NCI-H1048 (cell line): ENCODE data around the gene PRR23A.
"Not testable (repeated sequence)": the region's sequence is repeated elsewhere in the genome, so short reads cannot be mapped to it uniquely, and the experiment has no call there.

Experiments used
- DNase-seq: peaks from one replicate; lab custom pipeline; 2025; lab: John Stamatoyannopoulos, UW

The PRR23A gene

DNA sequence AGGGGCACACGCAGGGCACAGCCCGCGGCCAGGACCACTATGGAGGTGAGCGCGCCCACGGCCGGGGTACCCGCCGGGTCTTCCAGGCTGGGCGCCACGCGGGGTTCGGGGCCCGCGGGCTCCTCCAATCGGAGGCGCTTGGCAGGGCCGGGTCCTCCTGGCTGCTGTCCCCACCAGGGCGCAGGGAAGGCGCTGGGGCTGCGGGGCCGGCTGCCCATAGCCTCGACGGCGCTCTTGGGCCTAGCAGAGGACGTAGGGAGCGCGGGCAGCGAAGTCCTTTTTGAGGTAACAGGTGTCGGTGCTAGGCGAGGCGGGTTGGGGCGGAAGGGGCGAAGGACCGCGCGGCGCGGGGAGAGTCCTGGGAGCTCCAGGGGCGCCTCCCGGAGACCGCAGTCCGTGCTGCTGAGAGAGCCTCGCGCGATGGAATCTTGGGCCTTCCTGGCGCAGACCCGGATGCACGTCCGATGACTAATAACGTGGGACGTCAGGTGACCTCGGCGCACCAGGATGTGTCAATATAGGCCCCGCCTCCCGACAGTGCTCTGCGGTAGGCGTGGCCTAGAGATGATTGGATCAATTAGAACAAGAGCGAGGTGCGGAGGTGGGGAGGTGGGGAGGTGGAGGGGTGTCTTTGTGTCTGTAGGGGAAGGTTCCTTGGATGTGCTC, at the start of gene PRR23A:
PRR23A (minus strand) TSS at position 218 of the 666 bp plus-strand sequence; CDS start at position 218, 0 bp downstream.
- DNase-seq = no peak

DNA sequence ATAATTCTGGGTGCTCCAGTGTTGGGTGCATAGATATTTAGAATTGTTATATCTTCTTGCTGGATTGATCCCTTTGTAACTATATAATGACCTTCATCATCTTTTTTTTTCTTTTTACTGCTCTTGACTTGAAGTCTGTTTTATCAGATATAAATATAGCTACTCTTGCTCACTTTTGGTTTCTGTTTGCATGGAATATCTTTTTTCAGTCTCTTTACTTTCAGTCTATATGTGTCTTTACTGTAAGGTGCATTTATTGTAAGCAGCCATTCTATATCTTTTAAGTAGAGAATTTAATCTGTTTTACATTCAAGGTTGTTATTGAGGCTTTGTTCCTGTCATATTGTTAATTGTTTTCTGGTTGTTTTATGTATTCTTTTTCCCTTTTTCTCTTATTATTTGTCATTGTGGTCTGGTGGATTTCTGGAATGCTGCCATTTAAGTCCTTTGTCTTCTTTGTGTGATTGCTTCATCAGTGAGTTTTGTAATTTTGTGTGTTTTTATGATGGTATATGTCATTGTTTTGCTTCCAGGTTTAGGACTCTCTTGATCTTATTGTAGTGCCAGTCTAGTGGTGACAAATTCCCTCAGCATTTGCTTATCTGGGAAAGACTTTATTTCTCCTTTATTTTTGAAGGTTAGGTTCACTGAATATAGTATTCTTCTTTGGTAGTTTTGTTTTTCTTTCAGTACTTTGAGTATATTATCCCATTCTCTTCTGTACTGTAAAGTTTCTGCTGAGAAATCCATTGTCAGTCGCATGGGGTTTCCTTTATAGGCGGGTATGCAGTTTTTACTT, 46.9 kb upstream of the PRR23A start:
- DNase-seq = no peak

DNA sequence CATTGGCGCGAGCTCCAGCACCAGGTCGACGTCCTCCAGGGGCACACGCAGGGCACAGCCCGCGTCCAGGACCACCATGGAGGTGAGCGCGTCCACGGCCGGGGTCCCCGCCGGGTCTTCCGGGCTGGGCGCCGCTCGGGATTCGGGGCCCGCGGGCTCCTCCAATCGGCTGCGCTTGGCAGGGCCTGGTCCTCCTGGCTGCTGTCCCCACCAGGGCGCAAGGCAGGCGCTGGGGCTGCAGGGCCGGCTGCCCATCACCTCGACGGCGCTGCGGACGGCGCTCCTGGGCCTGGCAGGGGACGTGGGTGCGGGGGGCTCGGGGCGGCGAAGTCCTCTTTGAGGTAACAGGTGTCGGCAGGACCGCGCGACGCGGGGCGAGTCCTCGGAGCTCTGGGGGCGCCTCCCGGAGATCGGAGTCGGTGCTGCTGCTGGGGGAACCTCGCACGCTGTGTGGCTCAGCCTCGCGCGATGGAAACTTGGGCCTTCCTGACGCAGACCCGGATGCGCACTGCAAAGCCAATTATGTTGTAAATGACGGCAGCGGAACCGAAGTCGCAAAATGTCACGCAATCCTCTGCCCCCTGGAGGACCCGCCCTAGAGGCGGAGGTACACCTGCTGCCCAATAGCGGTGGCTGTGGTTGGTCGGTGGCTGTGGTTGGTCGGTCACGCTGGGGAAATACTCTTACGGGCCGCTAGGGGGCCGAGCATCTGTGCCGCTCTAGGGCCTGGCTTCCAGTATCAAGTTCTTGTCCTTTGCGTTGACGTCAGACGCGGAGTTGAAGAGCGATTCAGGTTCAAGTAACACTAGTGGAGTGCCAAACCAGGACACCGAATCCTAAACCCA, 38.5 kb upstream of the PRR23A start, which contains the start of gene PRR23C:
PRR23C (minus strand) TSS at position 527 of the 845 bp plus-strand sequence; CDS start at position 255, 272 bp downstream.
- DNase-seq = no peak

GRCh38 chr3:139043554-139044365, 37.7 kb upstream of the PRR23A start:
- DNase-seq = no peak

- DNase-seq = no peak
These were observed 31.4 kb upstream of the PRR23A start for GRCh38 chr3:139037478-139037877.

GRCh38 chr3:139032326-139033002, 26.4 kb upstream of the PRR23A start:
- no peak for DNase-seq

DNA sequence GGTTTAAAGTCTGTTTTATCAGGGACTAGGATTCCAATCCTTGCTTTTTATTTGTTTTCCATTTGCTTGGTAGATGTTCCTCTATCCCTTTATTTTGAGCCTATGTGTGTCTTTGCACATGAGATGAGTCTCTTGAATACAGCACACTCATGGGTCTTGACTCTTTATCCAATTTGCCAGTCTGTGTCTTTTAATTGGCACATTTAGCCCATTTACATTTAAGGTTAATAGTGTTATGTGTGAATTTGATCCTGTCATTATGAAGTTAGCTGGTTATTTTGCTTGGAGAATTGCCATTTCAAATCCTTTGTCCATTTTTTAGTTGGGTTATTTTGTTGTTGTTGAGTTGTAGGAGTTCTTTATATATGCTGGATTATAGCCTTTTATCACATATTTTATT, 24.5 kb upstream of the PRR23A start:
- not testable (repeated sequence) for DNase-seq

- DNase-seq = no peak
These were observed 18.9 kb upstream of the PRR23A start for GRCh38 chr3:139024968-139025367.

- DNase-seq = no peak
These were observed 14.8 kb upstream of the PRR23A start, which contains the start of gene PRR23B for GRCh38 chr3:139020868-139021234. Gene PRR23B, minus strand, starts transcription at chr3:139020926. Its CDS starts 265 bp downstream, at chr3:139020661.

DNA sequence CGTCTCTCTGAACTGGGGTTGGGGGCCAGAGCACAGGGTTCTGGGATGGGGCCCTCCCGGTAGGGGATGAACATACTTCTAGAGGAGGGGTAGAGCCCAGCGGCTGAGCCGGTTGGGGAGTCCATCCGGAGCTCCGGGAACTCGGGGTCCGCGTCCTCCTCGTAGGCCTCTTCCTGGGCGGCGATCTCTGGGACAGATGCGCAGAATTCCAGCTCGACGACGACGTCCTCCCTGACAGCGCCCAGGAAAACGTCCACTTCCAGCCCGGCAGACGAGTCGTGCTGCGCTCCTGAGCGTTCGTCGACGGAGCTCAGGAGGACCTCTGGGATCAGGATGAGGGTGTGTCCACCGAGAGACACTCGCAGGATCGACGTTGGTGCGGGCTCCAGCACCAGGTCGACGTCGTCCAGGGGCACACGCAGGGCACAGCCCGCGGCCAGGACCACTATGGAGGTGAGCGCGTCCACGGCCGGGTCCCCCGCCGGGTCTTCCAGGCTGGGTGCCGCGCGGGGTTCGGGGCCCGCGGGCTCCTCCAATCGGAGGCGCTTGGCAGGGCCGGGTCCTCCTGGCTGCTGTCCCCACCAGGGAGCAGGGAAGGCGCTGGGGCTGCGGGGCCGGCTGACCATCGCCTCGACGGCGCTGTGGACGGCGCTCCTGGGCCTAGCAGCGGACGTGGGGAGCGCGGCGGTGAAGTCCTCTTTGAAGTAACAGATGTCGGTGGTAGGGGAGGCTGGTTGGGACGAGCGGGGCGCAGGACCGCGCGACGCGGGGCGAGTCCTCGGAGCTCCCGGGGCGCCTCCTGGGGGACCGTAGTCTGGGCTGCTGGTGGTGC, 14.2 kb upstream of the PRR23A start:
- DNase-seq = no peak

DNA sequence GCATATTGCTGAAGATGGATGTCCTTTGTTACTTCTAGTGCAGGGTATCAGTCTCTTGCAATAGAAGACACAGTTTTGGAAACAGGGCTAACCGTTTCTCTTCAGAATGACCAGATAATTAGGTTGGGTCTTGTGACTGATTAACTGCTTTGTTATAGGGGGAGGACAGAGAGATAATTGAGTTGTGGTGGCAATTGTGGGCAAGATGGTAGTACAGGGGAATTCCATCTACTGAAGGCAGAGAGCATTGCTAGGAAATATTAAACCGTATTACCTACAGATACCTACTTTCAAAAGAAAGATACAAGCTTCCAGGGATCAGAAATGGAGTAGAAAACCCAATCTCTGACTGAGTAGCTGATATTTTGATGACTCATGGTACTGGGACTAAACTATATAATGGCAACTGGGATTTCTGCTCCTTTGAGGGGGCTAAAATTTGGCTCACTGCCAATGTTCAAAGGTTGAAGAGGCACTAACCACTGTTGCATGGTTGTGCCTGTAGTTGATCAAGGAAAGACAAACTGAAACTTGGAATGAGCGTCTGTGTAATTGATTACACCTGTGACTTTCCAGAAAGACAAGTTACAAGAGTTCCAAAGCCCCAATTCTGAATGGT, 10.5 kb upstream of the PRR23A start:
- no peak for DNase-seq

DNA sequence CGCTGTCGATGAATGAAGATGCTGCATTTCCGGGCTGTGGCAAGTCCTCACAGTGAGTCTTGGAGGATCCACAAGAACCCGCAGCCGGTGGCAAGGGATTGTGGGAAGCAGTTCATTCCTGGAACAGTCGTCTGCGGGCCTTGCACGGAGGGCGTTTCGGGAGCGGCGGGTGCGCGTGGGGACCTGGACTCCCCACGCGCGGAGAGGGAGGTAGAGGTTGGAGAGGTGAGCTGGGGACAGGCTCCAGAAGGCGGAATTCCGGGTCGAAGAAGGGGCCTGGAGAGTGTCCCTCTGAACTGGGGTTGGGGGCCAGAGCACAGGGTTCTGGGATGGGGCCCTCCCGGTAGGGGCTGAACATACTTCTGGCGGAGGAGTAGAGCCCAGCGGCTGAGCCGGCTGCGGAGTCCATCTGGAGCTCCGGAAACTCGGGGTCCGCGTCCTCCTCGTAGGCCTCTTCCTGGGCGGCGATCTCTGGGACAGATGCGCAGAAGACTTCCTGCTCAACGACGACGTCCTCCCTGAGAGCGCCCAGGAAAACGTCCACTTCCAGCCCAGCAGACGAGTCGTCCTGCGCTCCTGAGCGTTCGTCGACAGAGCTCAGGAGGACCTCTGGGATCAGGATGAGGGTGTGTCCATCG, 593 bp downstream of the PRR23A start:
- no peak for DNase-seq

- DNase-seq = no peak
These were observed 10.4 kb downstream of the PRR23A start for GRCh38 chr3:138995706-138996105.

DNA sequence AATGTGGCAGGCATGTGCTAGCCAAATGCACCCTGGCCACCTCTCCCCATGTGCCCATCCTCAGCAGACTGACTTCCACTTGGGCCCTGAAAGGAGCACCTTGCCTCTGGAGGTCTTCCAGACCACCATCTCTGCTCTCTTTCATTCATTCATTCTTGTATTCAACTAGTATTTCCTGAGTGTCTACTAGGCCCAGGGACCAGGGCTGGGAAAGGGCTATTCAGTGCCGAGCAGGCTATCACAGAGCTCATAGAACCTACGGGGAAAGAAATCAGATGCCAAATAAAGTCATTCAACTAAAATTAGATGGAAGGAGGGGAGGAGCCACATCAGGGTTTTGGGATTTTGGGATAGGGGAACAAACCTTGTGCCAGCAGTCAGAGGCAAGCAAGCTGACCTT, 18.9 kb downstream of the PRR23A start:
- no peak for DNase-seq

GRCh38 chr3:138985932-138986331, 20.1 kb downstream of the PRR23A start:
- DNase-seq = no peak

GRCh38 chr3:138984816-138985215, 21.3 kb downstream of the PRR23A start:
- DNase-seq = no peak

DNA sequence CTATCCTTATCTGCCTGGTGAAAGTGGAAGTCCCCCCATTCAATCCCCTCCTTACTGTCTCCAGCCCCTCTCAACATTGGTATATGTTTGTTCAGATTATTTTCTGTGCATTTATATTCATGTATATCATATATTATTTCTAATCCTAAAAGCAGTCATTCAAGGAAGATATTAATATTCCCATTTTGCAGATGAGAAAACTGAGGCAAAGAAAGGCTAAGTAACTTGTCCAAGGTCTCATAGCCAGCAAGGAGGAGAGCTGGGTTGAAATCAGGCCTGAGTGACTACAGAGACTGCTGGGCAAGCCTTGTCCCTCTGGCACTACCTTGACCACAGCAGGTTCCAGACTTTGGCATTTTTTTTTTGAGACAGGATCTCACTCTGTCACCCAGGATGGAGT, 30.0 kb downstream of the PRR23A start:
- no peak for DNase-seq

GRCh38 chr3:138975351-138975750, 30.7 kb downstream of the PRR23A start:
- DNase-seq = no peak

DNA sequence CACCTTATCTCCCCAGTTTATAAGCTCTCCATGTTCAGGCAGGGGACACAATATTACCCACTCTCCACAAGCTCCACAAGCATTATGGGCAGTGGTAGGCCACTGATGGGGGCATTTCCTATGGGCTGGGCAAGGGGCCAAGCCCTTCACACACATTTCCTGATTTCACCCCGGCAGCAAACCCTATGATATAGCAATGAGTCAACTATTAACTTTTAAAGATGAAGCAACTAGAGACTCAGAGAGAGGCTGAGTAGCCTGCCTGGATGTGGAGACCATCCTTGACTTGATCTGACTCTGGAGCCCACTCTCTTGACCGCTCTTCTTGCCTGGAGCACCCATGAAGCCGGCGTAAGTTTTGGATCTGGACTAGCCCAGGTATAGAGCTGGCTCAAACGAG, 31.6 kb downstream of the PRR23A start:
- DNase-seq = no peak
